Ishikawa (cell line): Measurements from ENCODE around the gene SIGLEC6.

Experiments used
- CEBPB ChIP-seq: IDR thresholded peaks from 2 replicates; pipeline ENCODE4 v1.6.1; 2012
- CREB1 ChIP-seq: IDR thresholded peaks from 2 replicates; pipeline ENCODE4 v1.6.1; 2012; ENCODE audit warnings: low read depth
- EGR1 ChIP-seq: IDR thresholded peaks from 2 replicates; pipeline ENCODE4 v1.6.1; 2012
- EP300 ChIP-seq: IDR thresholded peaks from 2 replicates; pipeline ENCODE4 v1.6.1; 2012; ENCODE audit warnings: borderline replicate concordance
- FOXM1 ChIP-seq: IDR thresholded peaks from 2 replicates; pipeline ENCODE4 v1.6.1; 2012; ENCODE audit warnings: low read depth, borderline replicate concordance
- MAX ChIP-seq: IDR thresholded peaks from 2 replicates; pipeline ENCODE4 v1.6.1; 2012
- NFIC ChIP-seq: IDR thresholded peaks from 2 replicates; pipeline ENCODE4 v1.6.1; 2012
- RAD21 ChIP-seq: IDR thresholded peaks from 2 replicates; pipeline ENCODE4 v1.6.1; 2012; ENCODE audit warnings: low read depth
- REST ChIP-seq: IDR thresholded peaks from 2 replicates; pipeline ENCODE4 v1.6.1; 2012; ENCODE audit warnings: low read depth, mild to moderate bottlenecking
- TAF1 ChIP-seq: IDR thresholded peaks from 2 replicates; pipeline ENCODE4 v1.6.1; 2012; ENCODE audit warnings: low read depth, mild to moderate bottlenecking
- TCF12 ChIP-seq: IDR thresholded peaks from 2 replicates; pipeline ENCODE4 v1.6.1; 2012; ENCODE audit warnings: low read depth
- TEAD4 ChIP-seq: IDR thresholded peaks from 2 replicates; pipeline ENCODE4 v1.6.1; 2012
- USF1 ChIP-seq: IDR thresholded peaks from 2 replicates; pipeline ENCODE4 v1.6.1; 2012
- YY1 ChIP-seq: IDR thresholded peaks from 2 replicates; pipeline ENCODE4 v1.6.1; 2012; ENCODE audit warnings: low read depth
- ZBTB7A ChIP-seq: IDR thresholded peaks from 2 replicates; pipeline ENCODE4 v1.6.1; 2012; ENCODE audit warnings: low read depth

The SIGLEC6 gene

GRCh38 chr19:51497666-51498065 lies 33.8 kb downstream of the SIGLEC6 start:
- TF ChIP-seq CEBPB = no peak
- no peak for TF ChIP-seq NFIC
- no peak for TF ChIP-seq TAF1
- no peak for TF ChIP-seq EP300
- TF ChIP-seq USF1 = no peak
- TF ChIP-seq REST = no peak
- TF ChIP-seq YY1 = no peak
- no peak for TF ChIP-seq MAX
- no peak for TF ChIP-seq FOXM1
- TF ChIP-seq ZBTB7A = no peak
- TF ChIP-seq TEAD4 = no peak
- no peak for TF ChIP-seq TCF12
- no peak for TF ChIP-seq EGR1
- no peak for TF ChIP-seq RAD21
- no peak for TF ChIP-seq CREB1

- TF ChIP-seq CREB1 (no peak), TCF12 (no peak), EP300 (no peak), ZBTB7A (no peak), CEBPB (no peak), TEAD4 (no peak), MAX (no peak), REST (no peak), YY1 (no peak), RAD21 (no peak), NFIC (no peak), TAF1 (no peak), USF1 (no peak), EGR1 (no peak), FOXM1 (no peak)
Measured at GRCh38 chr19:51493776-51494175, 37.7 kb downstream of the SIGLEC6 start.

- TF ChIP-seq FOXM1 (no peak), ZBTB7A (no peak), USF1 (no peak), REST (no peak), EGR1 (no peak), RAD21 (no peak)
Measured at GRCh38 chr19:51491586-51491985, 39.9 kb downstream of the SIGLEC6 start.

- no peak for TF ChIP-seq TEAD4
- TF ChIP-seq USF1 = no peak
- no peak for TF ChIP-seq CREB1
- no peak for TF ChIP-seq ZBTB7A
- no peak for TF ChIP-seq TCF12
- no peak for TF ChIP-seq RAD21
- no peak for TF ChIP-seq CEBPB
- TF ChIP-seq REST = no peak
- no peak for TF ChIP-seq NFIC
- no peak for TF ChIP-seq YY1
- no peak for TF ChIP-seq FOXM1
- no peak for TF ChIP-seq TAF1
- no peak for TF ChIP-seq EP300
- no peak for TF ChIP-seq EGR1
Measured at GRCh38 chr19:51490676-51491075, 40.8 kb downstream of the SIGLEC6 start.
